ENCODE measurements around the gene SDCBP2. TPM values are rescaled to one million over a fixed set of nuclear protein-coding genes. Genes with fewer than 3 reads are reported as not detected.

Gene SDCBP2
- total and polyA plus RNA-seq, 2 of the 13 experiments (the other 11 are each of a cell fraction or from before 2014, with no cell fraction given), result 1.2 to 2.4 TPM

GRCh38 chr20:1370548-1371110 lies 41.7 kb upstream of the SDCBP2 start:
- 90% methylated on average over 2 of the region's 2 CpGs for WGBS (ENCODE audit: low lambda C conversion rate)
- ChIA-PET POLR2A (interaction anchor here (1.0 to 1.6 kb wide), 3 partner anchors 21 to 45 kb away, joined by 3 to 7 read pairs (median 5); partner anchors contain the start of gene SDCBP2), CTCF (ENCODE audit: low intra/inter-chr PET ratio, low total read pairs) (no interaction called here)
- Histone ChIP-seq H3K9me3 (ENCODE audit: low read length) (no peaks in the 10 kb centered on the region), H2AFZ (ENCODE audit: low read length) (no peak overlapping the region), H3K27ac (ENCODE audit: extremely low read length, insufficient read depth, low read length) (no peak overlapping the region), H3K9ac (ENCODE audit: insufficient read depth, low read depth, low read length) (no peak overlapping the region), H4K20me1 (ENCODE audit: insufficient read depth, low read length) (peaks cover 23% of the 10 kb centered on the region), H3K4me3 (replicated peaks in 1 of 3; ENCODE audit: insufficient read depth in 1 of 3, low read depth in 2 of 3, low read length in 3 of 3) (no peak overlapping the region), H3K36me3 (replicated peaks in 1 of 2; ENCODE audit: control insufficient read depth in 1 of 2, insufficient read depth in 2 of 2, low read length in 2 of 2) (peaks cover 25 to 68% of the 10 kb centered on the region in 2 experiments), H3K4me1 (ENCODE audit: insufficient read depth, low read length) (peaks cover 5% of the 10 kb centered on the region; the same call in 1 of the 2 replicates), H3K27me3 (ENCODE audit: control insufficient read depth in 1 of 2, insufficient read depth in 2 of 2, low read length in 2 of 2) (no peaks in the 10 kb centered on the region), H3K79me2 (ENCODE audit: insufficient read depth, low read length) (peaks cover 17% of the 10 kb centered on the region), H3K4me2 (ENCODE audit: low read depth, low read length) (no peak overlapping the region)
- FAIRE-seq (no peak), DNase-seq (ENCODE audit: low spot score) (no peak), ATAC-seq (no peak)
- intact Hi-C loops (cut with micrococcal nuclease; ENCODE audit: unreplicated experiment) (no loop called here), in situ Hi-C loops (cut with HindIII; ENCODE audit: extremely low pct_ligation_motif_present, low pct_unique_long_range_greater_than_20kb) (no loop called here)
- TF ChIP-seq NBN (conservative IDR thresholded peaks at IDR 0.05) (no peak), POLR2G (IDR thresholded peaks at IDR 0.05; ENCODE audit: low read depth, low read length) (0 out of 2 replicates have a peak, but pooled peaks have one; percentile 14), FOXO4 (CRISPR knock-in tag; conservative IDR thresholded peaks at IDR 0.05) (0 out of 2 replicates have a peak, but pooled peaks have one; percentile 5), HMG20A (CRISPR knock-in tag; IDR thresholded peaks at IDR 0.05; ENCODE audit: borderline replicate concordance) (no peak)
- no TSS peak for BruUV-seq (replicated peaks)

- CTCF ChIA-PET (ENCODE audit: low intra/inter-chr PET ratio, low total read pairs), result no interaction called here
- POLR2A ChIA-PET, result no interaction called here
- FAIRE-seq (no peak), DNase-seq (ENCODE audit: low spot score) (no peak), ATAC-seq (no peak; the same call in 2 of the 3 replicates)
- 97% methylated on average over 3 of the region's 3 CpGs for WGBS (ENCODE audit: low lambda C conversion rate)
- no peaks in the 10 kb centered on the region for H3K9me3 ChIP-seq (ENCODE audit: low read length)
- peaks cover 17% of the 10 kb centered on the region for H4K20me1 ChIP-seq (ENCODE audit: insufficient read depth, low read length)
- H3K27me3 ChIP-seq (ENCODE audit: control insufficient read depth in 1 of 2, insufficient read depth in 2 of 2, low read length in 2 of 2), result no peaks in the 10 kb centered on the region
- in situ Hi-C loops (cut with HindIII; ENCODE audit: extremely low pct_ligation_motif_present, low pct_unique_long_range_greater_than_20kb) (no loop called here), intact Hi-C loops (cut with micrococcal nuclease; ENCODE audit: unreplicated experiment) (no loop called here)
- peaks cover 23 to 66% of the 10 kb centered on the region in 2 experiments for H3K36me3 ChIP-seq (replicated peaks in 1 of 2; ENCODE audit: control insufficient read depth in 1 of 2, insufficient read depth in 2 of 2, low read length in 2 of 2)
- peaks cover 5% of the 10 kb centered on the region; the same call in 1 of the 2 replicates for H3K4me1 ChIP-seq (ENCODE audit: insufficient read depth, low read length)
- H3K9ac ChIP-seq (ENCODE audit: insufficient read depth, low read depth, low read length), result no peak overlapping the region
- H3K4me3 ChIP-seq (replicated peaks in 1 of 3; ENCODE audit: insufficient read depth in 1 of 3, low read depth in 2 of 3, low read length in 3 of 3), result no peak overlapping the region
- H2AFZ ChIP-seq (ENCODE audit: low read length), result no peak overlapping the region
- BruUV-seq (replicated peaks), result no TSS peak
- peaks cover 14% of the 10 kb centered on the region for H3K79me2 ChIP-seq (ENCODE audit: insufficient read depth, low read length)
- no peak overlapping the region for H3K4me2 ChIP-seq (ENCODE audit: low read depth, low read length)
- no peak overlapping the region for H3K27ac ChIP-seq (ENCODE audit: extremely low read length, insufficient read depth, low read length)
- TF ChIP-seq GLI4 (CRISPR knock-in tag; IDR thresholded peaks at IDR 0.05; ENCODE audit: borderline replicate concordance), result no peak
- TF ChIP-seq ZNF674 (CRISPR knock-in tag; IDR thresholded peaks at IDR 0.05; ENCODE audit: low read depth), result no peak
- TF ChIP-seq BHLHE40 (IDR thresholded peaks at IDR 0.05; ENCODE audit: low read length), result no peak
- TF ChIP-seq SRF (IDR thresholded peaks at IDR 0.05; ENCODE audit: low read depth, low read length), result no peak
- no peak for TF ChIP-seq KLF16 (CRISPR knock-in tag; IDR thresholded peaks at IDR 0.05)
- no peak for TF ChIP-seq ZNF34 (CRISPR knock-in tag; IDR thresholded peaks at IDR 0.05; ENCODE audit: borderline replicate concordance)
- TF ChIP-seq CCDC6 (CRISPR knock-in tag; IDR thresholded peaks at IDR 0.05), result no peak
- no peak for TF ChIP-seq ZFP82 (CRISPR knock-in tag; IDR thresholded peaks at IDR 0.05; ENCODE audit: borderline replicate concordance)
- TF ChIP-seq PITX1 (CRISPR knock-in tag; IDR thresholded peaks at IDR 0.05), result no peak
Measured at GRCh38 chr20:1369970-1370369, 41.0 kb upstream of the SDCBP2 start.
